Vagina (tissue), 2 donors: ENCODE measurements around the gene BTBD10.

Experiments used
- CTCF ChIP-seq, 3 experiments: fragments of 450-650 bp in 2 of 3; fragments of 200-600 bp in 1 of 3; sonication (generic) in 1 of 3; IDR thresholded peaks; one replicate each; pipeline ENCODE4 v1.5.1; 2017 to 2019; ENCODE audit warnings: antibody characterized with exemption in 3 of 3, mild to moderate bottlenecking in 2 of 3, moderate library complexity in 2 of 3
- POLR2A ChIP-seq, 2 donors: fragments of 450-650 bp; IDR thresholded peaks; one replicate each; pipeline ENCODE4 v1.6.1; 2017; ENCODE audit warnings: antibody characterized with exemption in 2 of 2, mild to moderate bottlenecking in 2 of 2, moderate library complexity in 2 of 2
- POLR2AphosphoS5 ChIP-seq, 2 donors: sonication (generic); formaldehyde crosslinking; IDR thresholded peaks; one replicate each; pipeline ENCODE4 v1.9.0; 2017; ENCODE audit warnings: antibody characterized with exemption in 2 of 2, mild to moderate bottlenecking in 2 of 2, low read depth in 1 of 2; ENCODE audit not compliant: insufficient read depth in 1 of 2

- no peak for TF ChIP-seq POLR2A (IDR thresholded peaks at IDR 0.05)
- no peak for TF ChIP-seq CTCF (IDR thresholded peaks at IDR 0.05)
- no peak for TF ChIP-seq POLR2AphosphoS5 (IDR thresholded peaks at IDR 0.05; ENCODE audit: insufficient read depth in 1 of 2, low read depth in 1 of 2)
Observed at GRCh38 chr11:13341026-13341425, 122.0 kb downstream of the BTBD10 start.
